Measurements from ENCODE around the gene OXT. TPM values are rescaled to one million over a fixed set of nuclear protein-coding genes. Genes with fewer than 3 reads are reported as not detected.
A peak's percentile ranks its signal among the peaks of the same experiment; 100 is the strongest.
"Not testable (repeated sequence)": the region's sequence is repeated elsewhere in the genome, so short reads cannot be mapped to it uniquely, and the experiment has no call there.

Gene OXT
- total RNA-seq, 2 experiments from 2014 or later, result 0.40 TPM; not detected in 1

- DNase-seq (peak; percentile 75), ATAC-seq (peak; percentile 70)
- peaks cover 26% of the 10 kb centered on the region for H3K36me3 Mint-ChIP-seq (ENCODE audit: low read depth)
- not testable (repeated sequence) for H3K4me3 Mint-ChIP-seq; H3K27me3 Mint-ChIP-seq; H3K27ac Mint-ChIP-seq; H3K9me3 Mint-ChIP-seq (ENCODE audit: low read depth)
- CTCF ChIA-PET, result interaction anchor here (1.1 to 3.8 kb wide), 4 partner anchors 11 to 65 kb away, joined by 3 to 21 read pairs (median 6); no protein-coding TSS in a partner anchor
- POLR2A ChIA-PET, result interaction anchor here (0.7 kb wide), 1 partner anchor 60 kb away, joined by 3 read pairs; no protein-coding TSS in a partner anchor
- peaks cover 37% of the 10 kb centered on the region for H3K4me1 Mint-ChIP-seq
- intact Hi-C loops (cut with DNase I, micrococcal nuclease), result loop anchor here in 1 of 2 experiments (1.0 kb wide), 1 partner anchor 198 kb away; no protein-coding TSS in a partner anchor
Measured at GRCh38 chr20:3117839-3118379, 46.5 kb downstream of the OXT start.

- DNase-seq (no peak), ATAC-seq (no peak)
- Mint-ChIP-seq H3K36me3 (ENCODE audit: low read depth) (peaks cover 33% of the 10 kb centered on the region), H3K4me1 (peaks cover 45% of the 10 kb centered on the region), H3K9me3 (ENCODE audit: low read depth) (peaks cover 8% of the 10 kb centered on the region), H3K4me3 (no peak overlapping the region), H3K27ac (no peak overlapping the region), H3K27me3 (no peaks in the 10 kb centered on the region)
- intact Hi-C loops (cut with DNase I, micrococcal nuclease), result no loop called here
- ChIA-PET CTCF (interaction anchor here (0.6 to 3.8 kb wide), 4 partner anchors 11 to 128 kb away, joined by 3 to 21 read pairs (median 4); no protein-coding TSS in a partner anchor), POLR2A (interaction anchor here (0.7 kb wide), 1 partner anchor 42 kb away, joined by 3 read pairs; no protein-coding TSS in a partner anchor)
Measured at GRCh38 chr20:3119044-3119443, 47.6 kb downstream of the OXT start.

GRCh38 chr20:3121271-3121911 lies 50.0 kb downstream of the OXT start:
- DNase-seq (no peak), ATAC-seq (no peak)
- intact Hi-C loops (cut with DNase I, micrococcal nuclease), result loop anchor here in 1 of 2 experiments (5.0 kb wide), 1 partner anchor 36 kb away; the partner anchor contains the start of genes FASTKD5 and UBOX5
- no peak overlapping the region for H3K4me3 Mint-ChIP-seq
- H3K27ac Mint-ChIP-seq, result peak overlapping the region; percentile 30
- no peaks in the 10 kb centered on the region for H3K27me3 Mint-ChIP-seq
- ChIA-PET POLR2A (no interaction called here), CTCF (no interaction called here)
- peaks cover 8% of the 10 kb centered on the region for H3K9me3 Mint-ChIP-seq (ENCODE audit: low read depth)
- peaks cover 48% of the 10 kb centered on the region for H3K36me3 Mint-ChIP-seq (ENCODE audit: low read depth)
- peaks cover 40% of the 10 kb centered on the region for H3K4me1 Mint-ChIP-seq

Other genes starting within 250 kb of the OXT start
- gene PCED1A, start 231.0 kb upstream of the OXT start, total RNA-seq, result 10 to 100 TPM; 29.4 to 35.3 TPM
- gene VPS16, start 230.9 kb upstream of the OXT start, total RNA-seq, result 10 to 100 TPM; 32.3 to 47.6 TPM
- 10 to 100 TPM; 58.5 to 86.3 TPM for gene PTPRA, start 198.1 kb upstream of the OXT start, total RNA-seq
- gene GNRH2, start 28.0 kb upstream of the OXT start, total RNA-seq, result 1 to 10 TPM; 8.0 to 8.3 TPM
- gene MRPS26, start 25.6 kb upstream of the OXT start, total RNA-seq, result 100 to 1,000 TPM; 107 to 153 TPM
- gene AVP, start 13.1 kb downstream of the OXT start, total RNA-seq, result not detected
- gene FASTKD5, start 88.2 kb downstream of the OXT start, total RNA-seq, result 10 to 100 TPM; 22.6 TPM
- 1 to 10 TPM; 4.9 to 5.5 TPM for gene UBOX5, start 88.2 kb downstream of the OXT start, total RNA-seq
- gene LZTS3, start 101.9 kb downstream of the OXT start, total RNA-seq, result under 1 TPM; 0.87 to 0.88 TPM
- gene DDRGK1, start 133.1 kb downstream of the OXT start, total RNA-seq, result 10 to 100 TPM; 49.3 to 52.2 TPM
- gene ITPA, start 137.9 kb downstream of the OXT start, total RNA-seq, result 10 to 100 TPM; 32.7 to 67.5 TPM
- gene SLC4A11, start 167.6 kb downstream of the OXT start, total RNA-seq, result under 1 TPM; 0.60 to 0.66 TPM